Stomach (tissue), 9 donors: ENCODE results near the gene PKIB. TPM values are rescaled to one million over a fixed set of nuclear protein-coding genes. Genes with fewer than 3 reads are reported as not detected.
"Not testable (repeated sequence)": the region's sequence is repeated elsewhere in the genome, so short reads cannot be mapped to it uniquely, and the experiment has no call there.

ENCODE experiments used
- DNase-seq, 2 donors: peaks; one replicate each; pipeline versions ENCODE4 v3.0.0 to v3.0.0-alpha.2; 2013 to 2019
- H3K27ac ChIP-seq, 5 donors: fragments of 200-600 bp in 4 of 5; sonication (generic) in 4 of 5; one replicate each; pipeline ENCODE4 v1.5.1; 2013 to 2019; ENCODE audit warnings: mild to moderate bottlenecking in 1 of 5, moderate library complexity in 1 of 5
- H3K27me3 ChIP-seq, 3 donors: fragments of 200-600 bp; sonication (generic); one replicate each; pipeline ENCODE4 v1.5.1; 2017 to 2019; ENCODE audit warnings: mixed run types in 1 of 3
- H3K36me3 ChIP-seq, 4 donors: fragments of 200-600 bp; sonication (generic); 1 replicate in 3 of 4; 2 replicates in 1 of 4; pipeline ENCODE4 v1.5.1; 2016 to 2019
- H3K4me1 ChIP-seq, 4 donors: fragments of 200-600 bp; sonication (generic); one replicate each; pipeline ENCODE4 v1.5.1; 2016 to 2019
- H3K4me3 ChIP-seq, 4 donors: fragments of 200-600 bp; sonication (generic) in 3 of 4; one replicate each; pipeline ENCODE4 v1.5.1; 2016 to 2019; ENCODE audit warnings: mild to moderate bottlenecking in 1 of 4
- H3K9me3 ChIP-seq, 4 donors: fragments of 200-600 bp; sonication (generic); one replicate each; pipeline ENCODE4 v1.5.1; 2016 to 2019
- CTCF ChIP-seq, 7 experiments: fragments of 450-650 bp in 4 of 7; fragments of 200-600 bp in 3 of 7; sonication (generic) in 3 of 7; IDR thresholded peaks; one replicate each; pipeline ENCODE4 v1.5.1; 2016 to 2019; ENCODE audit warnings: antibody characterized with exemption in 7 of 7, control low read depth in 2 of 7, mild to moderate bottlenecking in 1 of 7
- EP300 ChIP-seq: sonication (generic); formaldehyde crosslinking; IDR thresholded peaks from one replicate; pipeline ENCODE4 v1.6.1; 2017; ENCODE audit warnings: antibody characterized with exemption
- POLR2A ChIP-seq, 4 donors: fragments of 450-650 bp; IDR thresholded peaks; one replicate each; pipeline ENCODE4 v1.6.1; 2016; ENCODE audit warnings: antibody characterized with exemption in 4 of 4, control low read depth in 2 of 4, mild to moderate bottlenecking in 1 of 4, moderate library complexity in 1 of 4
- POLR2AphosphoS5 ChIP-seq, 3 donors: sonication (generic); formaldehyde crosslinking; IDR thresholded peaks; one replicate each; pipeline ENCODE4 v1.6.1; 2016; ENCODE audit warnings: antibody characterized with exemption in 3 of 3
- WGBS, 5 donors: extraction: QIAGEN DNeasy Blood & Tissue Kit in 3 of 5; methylation state at CpG; one replicate each; pipeline versions ENCODE4 v1.1.5 to v1.1.7; 2013 to 2018; 5-methylcytosine and 5-hydroxymethylcytosine counted together
- intact Hi-C: fragments of 100-400 bp; cut with DNase I; formaldehyde crosslinking; loops from one replicate; pipeline ENCODE4 v1.15.1; 2023; ENCODE audit warnings: low total_unique reads
- polyA plus RNA-seq, 3 donors: library from polyadenylated mRNA; stranded (reverse); fragments of 200-250 nt; gene quantifications; one replicate each; pipeline ENCODE4 v1.2.3, GENCODE V29; 2013
- total RNA-seq, 5 donors: library from RNA; depleted of rRNA; stranded (reverse); fragments of >200 nt; gene quantifications; one replicate each; pipeline versions ENCODE4 v1.1.0 to v1.2.3, GENCODE V29; 2014 to 2016
- donor health status: healthy with polysubstance abuse.
- donor health status: Bipolar disorder and iron deficiency.
- donor health status: healthy.

The PKIB gene
- total and polyA plus RNA-seq, 8 donors = 7.6 to 128 (median 26.4) TPM

- intact Hi-C loops = no loop called here
- Histone ChIP-seq H3K9me3 (no peaks in the 10 kb centered on the region), H3K4me3 (no peak overlapping the region), H3K27ac (no peak overlapping the region), H3K4me1 (no peaks in the 10 kb centered on the region), H3K36me3 (no peaks in the 10 kb centered on the region), H3K27me3 (no peaks in the 10 kb centered on the region)
- no peak for DNase-seq
- TF ChIP-seq POLR2AphosphoS5 (IDR thresholded peaks at IDR 0.05) (no peak), EP300 (no peak), POLR2A (IDR thresholded peaks at IDR 0.05) (no peak), CTCF (IDR thresholded peaks at IDR 0.05) (no peak)
- 44 to 66% (median 57%) methylated on average over 3 of the region's 3 CpGs for WGBS, 5 donors
These were observed 29.5 kb upstream of the PKIB start for GRCh38 chr6:122580737-122581136.

GRCh38 chr6:122589115-122589514 is 21.1 kb upstream of the PKIB start:
- H3K27ac ChIP-seq = no peak overlapping the region
- intact Hi-C loops = no loop called here
- no peaks in the 10 kb centered on the region for H3K9me3 ChIP-seq
- no peaks in the 10 kb centered on the region for H3K27me3 ChIP-seq
- H3K4me1 ChIP-seq = no peaks in the 10 kb centered on the region
- TF ChIP-seq CTCF (IDR thresholded peaks at IDR 0.05) (no peak), POLR2AphosphoS5 (IDR thresholded peaks at IDR 0.05) (no peak), POLR2A (IDR thresholded peaks at IDR 0.05) (no peak), EP300 (no peak)
- DNase-seq = no peak
- H3K4me3 ChIP-seq = no peak overlapping the region
- 90 to 98% (median 95%) methylated on average over 1 of the region's 1 CpG for WGBS, 5 donors
- H3K36me3 ChIP-seq = no peaks in the 10 kb centered on the region

- 71 to 79% (median 74%) methylated on average over 2 of the region's 2 CpGs for WGBS, 5 donors
- intact Hi-C loops = not testable (repeated sequence)
These were observed 11.9 kb upstream of the PKIB start for GRCh38 chr6:122598295-122598694.

GRCh38 chr6:122604676-122605075 is 5.5 kb upstream of the PKIB start:
- Histone ChIP-seq H3K9me3 (no peaks in the 10 kb centered on the region), H3K4me1 (peaks cover 0 to 3% (median 1%) of the 10 kb centered on the region in 4 donors), H3K36me3 (no peaks in the 10 kb centered on the region), H3K4me3 (no peak overlapping the region), H3K27ac (no peak overlapping the region), H3K27me3 (no peaks in the 10 kb centered on the region)
- intact Hi-C loops = no loop called here
- no peak for TF ChIP-seq EP300
- no peak for TF ChIP-seq CTCF (IDR thresholded peaks at IDR 0.05)
- TF ChIP-seq POLR2A (IDR thresholded peaks at IDR 0.05) = no peak
- no peak for TF ChIP-seq POLR2AphosphoS5 (IDR thresholded peaks at IDR 0.05)
- no peak for DNase-seq

More at GRCh38 chr6:122598295-122598694, 11.9 kb upstream of the PKIB start:
- H3K27ac ChIP-seq, H3K4me3 ChIP-seq, H3K4me1 ChIP-seq, H3K36me3 ChIP-seq, H3K27me3 ChIP-seq, DNase-seq: not testable (repeated sequence)
- peaks cover 0 to 21% (median 11%) of the 10 kb centered on the region in 4 donors for H3K9me3 ChIP-seq

GRCh38 chr6:122610690-122611455 is 668 bp downstream of the PKIB start:
- peak in 1 of 3 donors; percentile 7 for TF ChIP-seq POLR2AphosphoS5 (IDR thresholded peaks at IDR 0.05)
- peak in 1 of 7 experiments; percentile 6 for TF ChIP-seq CTCF (IDR thresholded peaks at IDR 0.05)
- no peak for TF ChIP-seq EP300
- TF ChIP-seq POLR2A (IDR thresholded peaks at IDR 0.05) = no peak
- peak overlapping the region; percentile 49 to 61 (median 56) for H3K4me3 ChIP-seq
- no peaks in the 10 kb centered on the region for H3K36me3 ChIP-seq
- 1 to 3% (median 2%) methylated on average over 33 to 42 of the region's 42 CpGs for WGBS, 5 donors
- DNase-seq = peak; percentile 79 to 83
- intact Hi-C loops = no loop called here
- H3K27ac ChIP-seq = peak overlapping the region; percentile 79 to 93 (median 81)
- peaks cover 0 to 19% (median 8%) of the 10 kb centered on the region in 3 donors for H3K27me3 ChIP-seq
- peaks cover 9 to 23% (median 15%) of the 10 kb centered on the region in 4 donors for H3K4me1 ChIP-seq
- H3K9me3 ChIP-seq = no peaks in the 10 kb centered on the region
